Iris pigment epithelial cell (primary cell): Measurements from ENCODE around the gene UBA52.
"Not testable (repeated sequence)": the region's sequence is repeated elsewhere in the genome, so short reads cannot be mapped to it uniquely, and the experiment has no call there.

Experiments used
- DNase-seq: peaks from one replicate; pipeline ENCODE4 v3.0.0-alpha.2; 2011; ENCODE audit warnings: low read depth

UBA52 gene

GRCh38 chr19:18593367-18594095 lies 21.9 kb downstream of the UBA52 start:
- DNase-seq: no peak

- peak; percentile 83 for DNase-seq
Measured at GRCh38 chr19:18594096-18594823, 22.6 kb downstream of the UBA52 start.

- DNase-seq: no peak
Measured at GRCh38 chr19:18594824-18595373, 23.2 kb downstream of the UBA52 start.

- no peak for DNase-seq
Measured at GRCh38 chr19:18595475-18595874, 23.8 kb downstream of the UBA52 start.

- peak; percentile 37 for DNase-seq
Measured at GRCh38 chr19:18596752-18597157, 25.1 kb downstream of the UBA52 start.

GRCh38 chr19:18597809-18598660 lies 26.4 kb downstream of the UBA52 start:
- DNase-seq: no peak

GRCh38 chr19:18599485-18599884 lies 27.8 kb downstream of the UBA52 start:
- no peak for DNase-seq

GRCh38 chr19:18600692-18601397 lies 29.2 kb downstream of the UBA52 start:
- DNase-seq: not testable (repeated sequence)

- DNase-seq: no peak
Measured at GRCh38 chr19:18601875-18602274, 30.2 kb downstream of the UBA52 start.

GRCh38 chr19:18603255-18603957 lies 31.7 kb downstream of the UBA52 start:
- peak; percentile 31 for DNase-seq

- no peak for DNase-seq
Measured at GRCh38 chr19:18603958-18604819, 32.5 kb downstream of the UBA52 start.

GRCh38 chr19:18604820-18605159 lies 33.1 kb downstream of the UBA52 start:
- no peak for DNase-seq

- no peak for DNase-seq
Measured at GRCh38 chr19:18605196-18605545, 33.5 kb downstream of the UBA52 start.

- no peak for DNase-seq
Measured at GRCh38 chr19:18605546-18606280, 34.1 kb downstream of the UBA52 start.

- no peak for DNase-seq
Measured at GRCh38 chr19:18606281-18607225, 34.9 kb downstream of the UBA52 start, which contains the start of gene CRLF1. Gene CRLF1 (minus strand): TSS chr19:18606799. CDS start chr19:18606656, 143 bp downstream.

GRCh38 chr19:18607226-18608101 lies 35.8 kb downstream of the UBA52 start:
- DNase-seq: no peak

GRCh38 chr19:18608102-18608804 lies 36.6 kb downstream of the UBA52 start:
- no peak for DNase-seq
